ENCODE results near the gene ST6GALNAC1. TPM values are rescaled to one million over a fixed set of nuclear protein-coding genes. Genes with fewer than 3 reads are reported as not detected.
"Not testable (repeated sequence)": the region's sequence is repeated elsewhere in the genome, so short reads cannot be mapped to it uniquely, and the experiment has no call there.

The ST6GALNAC1 gene
- total and polyA plus RNA-seq, 5 donors from 2014 or later, result 0.33 to 8.5 (median 2.6) TPM

DNA sequence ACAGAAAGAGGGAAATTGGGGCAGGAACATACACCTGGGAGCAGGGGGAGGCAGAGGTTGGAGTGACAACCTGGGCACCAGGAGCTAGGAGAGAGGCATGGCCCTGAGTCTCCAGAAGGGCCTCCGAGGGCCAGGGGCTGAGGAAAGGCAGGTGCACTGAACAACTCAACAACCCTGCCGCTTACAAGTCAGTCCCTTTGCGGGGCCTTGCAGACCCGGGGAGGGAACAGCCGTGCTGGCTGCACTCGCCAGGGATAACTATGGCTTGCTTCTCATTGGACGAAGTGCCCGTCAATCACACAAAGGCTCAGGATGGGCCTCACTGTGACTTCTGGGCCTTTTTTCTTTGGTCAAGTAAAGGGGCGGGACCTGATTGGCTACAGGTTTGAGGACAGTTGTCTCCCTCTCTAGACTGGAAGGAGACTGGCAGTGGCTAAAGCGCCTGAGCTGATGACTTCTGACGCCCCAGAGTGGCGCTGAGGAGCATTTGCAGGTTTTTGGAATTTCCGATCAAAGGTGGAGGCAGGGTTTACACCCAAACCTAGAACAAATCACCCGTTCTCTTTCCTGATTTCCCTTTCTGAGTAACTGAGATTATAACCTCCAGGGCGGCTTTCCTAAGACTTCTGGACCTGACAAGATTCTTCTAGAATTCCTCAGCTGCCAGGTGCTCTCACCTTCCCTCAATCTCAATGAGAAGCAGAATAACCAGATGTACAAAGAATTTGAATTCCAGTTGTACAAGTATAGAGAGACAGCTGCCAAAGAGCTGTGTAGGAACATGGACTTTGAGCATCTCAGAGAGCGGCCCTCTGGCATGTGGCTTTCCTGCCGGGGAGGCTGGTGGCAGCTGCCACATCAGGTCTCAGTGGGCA, 30.3 kb downstream of the ST6GALNAC1 start:
- H3K36me3 ChIP-seq (ENCODE audit: control insufficient read depth, insufficient read depth, low read length), result no peaks in the 10 kb centered on the region
- H3K4me3 Mint-ChIP-seq, result no peak overlapping the region
- no peaks in the 10 kb centered on the region for H3K9me3 Mint-ChIP-seq
- peaks cover 20% of the 10 kb centered on the region for H3K27me3 Mint-ChIP-seq
- no peak overlapping the region for H3K27ac Mint-ChIP-seq
- no peaks in the 10 kb centered on the region for H3K9me3 ChIP-seq (ENCODE audit: control insufficient read depth in 2 of 2, low read length in 2 of 2)
- H3K27me3 ChIP-seq (ENCODE audit: control insufficient read depth, insufficient read depth, low read length), result no peaks in the 10 kb centered on the region
- no peaks in the 10 kb centered on the region for H3K36me3 Mint-ChIP-seq
- DNase-seq (no peak), ATAC-seq (ENCODE audit: low read depth in 2 of 2) (no peak)
- H3K4me1 ChIP-seq (ENCODE audit: control insufficient read depth, insufficient read depth, low read length, poor library complexity, severe bottlenecking), result no peaks in the 10 kb centered on the region
- H3K4me1 Mint-ChIP-seq, result peaks cover 0 to 6% (median 0%) of the 10 kb centered on the region in 4 donors
- H3K4me3 ChIP-seq (ENCODE audit: low read depth, low read length), result no peak overlapping the region
- no peak overlapping the region for H3K27ac ChIP-seq (ENCODE audit: insufficient read depth, low read length, poor library complexity, severe bottlenecking)

DNA sequence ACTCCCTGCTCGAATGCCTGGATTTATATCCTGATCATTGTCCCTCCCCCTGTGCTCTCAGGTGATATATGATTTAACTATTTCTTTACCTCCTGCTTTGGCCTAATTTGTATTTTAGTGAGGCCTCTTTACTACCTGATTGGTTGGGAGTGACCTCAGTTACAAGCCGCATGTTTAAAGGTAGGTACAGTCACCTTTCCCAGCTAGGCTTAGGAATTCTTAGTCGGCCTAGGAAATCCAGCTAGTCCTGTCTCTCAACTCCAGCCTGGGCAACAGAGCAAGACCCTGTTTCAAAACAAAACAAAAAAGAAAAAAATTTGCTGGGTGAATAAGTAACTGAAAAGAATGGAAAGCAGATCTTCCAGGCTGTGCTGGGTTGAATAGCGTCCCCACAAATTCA, 31.1 kb downstream of the ST6GALNAC1 start:
- no peaks in the 10 kb centered on the region for H3K9me3 ChIP-seq (ENCODE audit: control insufficient read depth in 2 of 2, low read length in 2 of 2)
- Mint-ChIP-seq H3K4me1 (peaks cover 0 to 6% (median 0%) of the 10 kb centered on the region in 4 donors), H3K27me3 (peaks cover 15% of the 10 kb centered on the region), H3K36me3 (no peaks in the 10 kb centered on the region), H3K9me3 (no peaks in the 10 kb centered on the region), H3K4me3 (no peak overlapping the region), H3K27ac (no peak overlapping the region)
- H3K27me3 ChIP-seq (ENCODE audit: control insufficient read depth, insufficient read depth, low read length), result no peaks in the 10 kb centered on the region
- no peak for DNase-seq
- no peak overlapping the region for H3K27ac ChIP-seq (ENCODE audit: insufficient read depth, low read length, poor library complexity, severe bottlenecking)
- H3K4me3 ChIP-seq (ENCODE audit: low read depth, low read length), result no peak overlapping the region
- ATAC-seq (ENCODE audit: low read depth in 2 of 2), result no peak
- no peaks in the 10 kb centered on the region for H3K36me3 ChIP-seq (ENCODE audit: control insufficient read depth, insufficient read depth, low read length)
- H3K4me1 ChIP-seq (ENCODE audit: control insufficient read depth, insufficient read depth, low read length, poor library complexity, severe bottlenecking), result no peaks in the 10 kb centered on the region

DNA sequence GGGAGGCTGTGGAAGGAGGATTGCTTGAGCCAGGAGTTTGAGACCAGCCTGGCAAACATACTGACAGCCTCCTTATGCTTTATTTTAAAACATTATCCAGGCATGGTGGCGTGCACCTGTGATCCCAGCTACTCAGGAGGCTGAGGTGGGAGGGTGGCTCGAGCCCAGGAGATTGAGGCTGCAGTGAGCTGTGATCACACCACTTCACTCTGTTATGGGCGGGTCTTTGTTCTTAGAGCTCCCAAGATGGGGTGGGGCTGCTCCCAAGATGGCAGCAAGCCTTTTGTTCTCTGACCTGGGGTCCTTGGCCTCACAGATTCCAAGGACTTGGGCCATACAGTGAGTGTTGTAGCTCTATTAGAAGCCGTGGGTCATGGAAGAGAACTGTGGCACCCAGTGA, 31.8 kb downstream of the ST6GALNAC1 start:
- no peaks in the 10 kb centered on the region for H3K36me3 Mint-ChIP-seq
- no peaks in the 10 kb centered on the region for H3K4me1 ChIP-seq (ENCODE audit: control insufficient read depth, insufficient read depth, low read length, poor library complexity, severe bottlenecking)
- H3K4me3 Mint-ChIP-seq, result no peak overlapping the region
- H3K9me3 Mint-ChIP-seq, result no peaks in the 10 kb centered on the region
- peaks cover 0 to 6% (median 0%) of the 10 kb centered on the region in 4 donors for H3K4me1 Mint-ChIP-seq
- H3K36me3 ChIP-seq (ENCODE audit: control insufficient read depth, insufficient read depth, low read length), result no peaks in the 10 kb centered on the region
- H3K27me3 Mint-ChIP-seq, result peaks cover 15% of the 10 kb centered on the region
- H3K27ac ChIP-seq (ENCODE audit: insufficient read depth, low read length, poor library complexity, severe bottlenecking), result no peak overlapping the region
- no peak overlapping the region for H3K27ac Mint-ChIP-seq
- ATAC-seq (ENCODE audit: low read depth in 2 of 2), result no peak
- no peak overlapping the region for H3K4me3 ChIP-seq (ENCODE audit: low read depth, low read length)
- no peak for DNase-seq
- no peaks in the 10 kb centered on the region for H3K9me3 ChIP-seq (ENCODE audit: control insufficient read depth in 2 of 2, low read length in 2 of 2)
- no peaks in the 10 kb centered on the region for H3K27me3 ChIP-seq (ENCODE audit: control insufficient read depth, insufficient read depth, low read length)

DNA sequence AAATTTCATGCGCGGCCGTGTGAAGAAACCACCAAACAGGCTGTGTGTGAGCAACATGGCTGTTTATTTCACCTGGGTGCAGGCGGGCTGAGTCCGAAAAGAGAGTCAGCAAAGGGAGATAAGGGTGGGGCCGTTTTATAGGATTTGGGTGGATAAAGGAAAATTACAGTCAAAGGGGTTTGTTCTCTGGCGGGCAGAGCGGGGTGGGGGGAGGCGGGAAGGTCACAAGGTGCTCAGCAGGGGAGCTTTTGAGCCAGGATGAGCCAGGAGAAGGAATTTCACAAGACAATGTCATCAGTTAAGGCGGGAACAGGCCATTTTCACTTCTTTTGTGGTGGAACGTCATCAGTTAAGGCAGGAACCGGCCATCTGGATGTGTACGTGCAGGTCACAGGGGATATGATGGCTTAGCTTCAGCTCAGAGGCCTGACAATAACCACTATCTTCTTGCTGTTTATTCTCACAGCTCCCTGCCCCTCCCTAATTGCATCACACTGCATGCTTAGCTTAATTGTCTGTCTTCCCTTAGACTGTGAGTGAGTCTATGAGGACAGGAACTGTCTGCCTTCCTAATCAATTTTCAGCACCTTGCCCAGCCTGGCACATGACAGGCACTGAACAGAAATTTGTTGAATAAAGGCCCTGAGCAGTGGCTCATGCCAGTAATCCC, 32.3 kb downstream of the ST6GALNAC1 start:
- not testable (repeated sequence) for H3K9me3 Mint-ChIP-seq; DNase-seq; ATAC-seq (ENCODE audit: low read depth in 2 of 2); H3K4me1 ChIP-seq (ENCODE audit: control insufficient read depth, insufficient read depth, low read length, poor library complexity, severe bottlenecking); H3K4me3 Mint-ChIP-seq; H3K36me3 Mint-ChIP-seq; H3K36me3 ChIP-seq (ENCODE audit: control insufficient read depth, insufficient read depth, low read length); H3K27me3 ChIP-seq (ENCODE audit: control insufficient read depth, insufficient read depth, low read length); H3K27ac ChIP-seq (ENCODE audit: insufficient read depth, low read length, poor library complexity, severe bottlenecking); H3K27ac Mint-ChIP-seq; H3K4me3 ChIP-seq (ENCODE audit: low read depth, low read length); H3K4me1 Mint-ChIP-seq; H3K9me3 ChIP-seq (ENCODE audit: control insufficient read depth in 2 of 2, low read length in 2 of 2)
- peaks cover 15% of the 10 kb centered on the region for H3K27me3 Mint-ChIP-seq

DNA sequence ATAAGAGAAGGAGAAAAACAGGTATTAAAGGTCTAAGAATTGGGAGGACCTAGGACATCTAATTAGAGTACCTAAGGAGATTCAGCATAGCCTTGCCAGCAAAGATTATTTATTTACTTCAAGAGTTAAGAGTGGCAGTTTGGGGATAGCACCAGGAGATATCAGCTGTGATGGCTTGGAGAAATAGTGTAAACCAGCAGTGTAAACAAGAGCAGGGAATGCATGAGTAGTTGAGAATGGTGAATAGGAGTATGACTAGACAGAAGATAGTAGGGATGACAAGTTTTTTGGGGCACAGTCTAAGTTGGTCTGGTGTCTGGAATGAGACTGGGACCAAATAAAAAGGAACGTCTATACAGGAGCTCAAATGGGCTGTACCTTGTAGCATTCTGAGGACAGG, 36.9 kb downstream of the ST6GALNAC1 start:
- H3K9me3 Mint-ChIP-seq; H3K9me3 ChIP-seq (ENCODE audit: control insufficient read depth in 2 of 2, low read length in 2 of 2); H3K36me3 ChIP-seq (ENCODE audit: control insufficient read depth, insufficient read depth, low read length); DNase-seq; H3K27ac Mint-ChIP-seq; H3K36me3 Mint-ChIP-seq; H3K4me3 ChIP-seq (ENCODE audit: low read depth, low read length); H3K4me1 Mint-ChIP-seq; H3K27me3 ChIP-seq (ENCODE audit: control insufficient read depth, insufficient read depth, low read length); H3K4me3 Mint-ChIP-seq; H3K27ac ChIP-seq (ENCODE audit: insufficient read depth, low read length, poor library complexity, severe bottlenecking); H3K4me1 ChIP-seq (ENCODE audit: control insufficient read depth, insufficient read depth, low read length, poor library complexity, severe bottlenecking); ATAC-seq (ENCODE audit: low read depth in 2 of 2): not testable (repeated sequence)
- H3K27me3 Mint-ChIP-seq, result peaks cover 26% of the 10 kb centered on the region

DNA sequence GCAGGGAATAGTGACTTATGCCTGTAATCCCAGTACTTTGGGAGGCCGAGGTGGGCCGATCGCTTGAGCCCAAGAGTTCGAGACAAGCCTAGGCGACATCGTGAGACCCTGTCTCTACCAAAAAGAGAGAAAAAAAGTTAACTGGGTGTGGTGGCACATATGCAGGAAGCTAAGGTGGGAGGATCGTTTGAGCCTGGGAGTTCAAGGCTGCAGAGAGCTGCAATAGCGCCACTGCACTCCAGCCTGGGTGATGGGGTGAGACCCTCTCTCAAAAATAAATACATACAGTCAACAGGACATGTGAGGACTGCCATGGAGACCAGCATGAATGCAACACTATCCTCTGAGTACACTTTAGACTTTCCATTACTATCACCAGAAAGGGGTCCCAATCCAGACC, 42.5 kb downstream of the ST6GALNAC1 start:
- Mint-ChIP-seq H3K4me1 (peaks cover 4 to 15% (median 8%) of the 10 kb centered on the region in 4 donors), H3K27ac (peak overlapping the region in 1 of 3 donors; percentile 42), H3K27me3 (peaks cover 26% of the 10 kb centered on the region), H3K9me3 (no peaks in the 10 kb centered on the region), H3K4me3 (peak overlapping the region in 1 of 4 donors; percentile 3), H3K36me3 (peaks cover 2% of the 10 kb centered on the region)
- no peak for ATAC-seq (ENCODE audit: low read depth in 2 of 2)
- Histone ChIP-seq H3K4me3 (ENCODE audit: low read depth, low read length) (no peak overlapping the region), H3K4me1 (ENCODE audit: control insufficient read depth, insufficient read depth, low read length, poor library complexity, severe bottlenecking) (peaks cover 12% of the 10 kb centered on the region), H3K9me3 (ENCODE audit: control insufficient read depth in 2 of 2, low read length in 2 of 2) (no peaks in the 10 kb centered on the region), H3K27me3 (ENCODE audit: control insufficient read depth, insufficient read depth, low read length) (peaks cover 5% of the 10 kb centered on the region), H3K27ac (ENCODE audit: insufficient read depth, low read length, poor library complexity, severe bottlenecking) (no peak overlapping the region), H3K36me3 (ENCODE audit: control insufficient read depth, insufficient read depth, low read length) (no peaks in the 10 kb centered on the region)
- DNase-seq, result peak in 1 of 3 donors; percentile 25

DNA sequence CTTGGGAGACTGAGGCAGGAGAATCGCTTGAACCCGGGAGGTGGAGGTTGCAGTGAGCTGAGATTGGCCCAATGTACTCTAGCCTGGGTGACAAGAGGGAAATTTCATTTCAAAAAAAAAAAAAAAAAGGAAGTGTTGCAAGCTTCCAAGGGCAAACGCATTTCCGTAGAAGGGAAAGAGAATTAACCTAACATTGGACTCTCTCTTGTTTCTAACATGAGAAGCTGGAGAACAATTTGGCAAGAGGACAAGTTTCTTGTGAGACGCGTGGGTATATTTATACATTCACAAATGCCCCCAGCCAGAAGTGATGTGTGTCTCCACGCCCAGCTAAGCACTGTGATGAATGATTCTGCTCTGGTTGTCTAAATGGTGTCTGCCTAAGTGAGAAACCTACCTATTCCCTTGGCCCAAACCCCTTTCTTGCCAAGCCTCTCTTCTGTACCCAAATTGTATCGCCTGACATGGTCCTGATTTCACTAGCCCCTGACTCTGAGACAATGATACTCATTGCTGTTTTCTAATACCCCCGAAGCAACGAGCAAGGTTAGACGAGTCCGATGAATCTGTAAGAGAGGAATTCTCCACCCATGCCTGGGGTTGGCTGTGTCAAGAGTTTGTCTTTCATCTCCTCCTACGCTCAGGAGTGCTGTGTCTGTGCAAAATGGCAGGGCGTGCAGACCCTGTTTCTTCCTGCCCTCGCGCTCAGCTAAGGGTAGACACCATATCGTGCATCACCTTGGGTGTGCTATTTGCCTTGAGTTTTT, 43.7 kb downstream of the ST6GALNAC1 start:
- DNase-seq, result no peak
- ATAC-seq (ENCODE audit: low read depth in 2 of 2), result no peak
- Mint-ChIP-seq H3K4me1 (peaks cover 4 to 15% (median 8%) of the 10 kb centered on the region in 4 donors), H3K4me3 (no peak overlapping the region), H3K27me3 (peaks cover 26% of the 10 kb centered on the region), H3K9me3 (no peaks in the 10 kb centered on the region), H3K27ac (peak overlapping the region in 1 of 3 donors; percentile 24), H3K36me3 (peaks cover 2% of the 10 kb centered on the region)
- Histone ChIP-seq H3K27ac (ENCODE audit: insufficient read depth, low read length, poor library complexity, severe bottlenecking) (no peak overlapping the region), H3K4me3 (ENCODE audit: low read depth, low read length) (no peak overlapping the region), H3K4me1 (ENCODE audit: control insufficient read depth, insufficient read depth, low read length, poor library complexity, severe bottlenecking) (peaks cover 12% of the 10 kb centered on the region), H3K36me3 (ENCODE audit: control insufficient read depth, insufficient read depth, low read length) (no peaks in the 10 kb centered on the region), H3K9me3 (ENCODE audit: control insufficient read depth in 2 of 2, low read length in 2 of 2) (no peaks in the 10 kb centered on the region), H3K27me3 (ENCODE audit: control insufficient read depth, insufficient read depth, low read length) (no peaks in the 10 kb centered on the region)

All from CD4-positive, CD25-positive, alpha-beta regulatory T cell (primary cell).